GM21526 (cell line): Measurements from ENCODE around the gene VPS13D.

Experiments used
- ATAC-seq: cut with Tn5 transposase; IDR thresholded peaks from one replicate; pipeline ENCODE4 v1.9.1; 2021; ENCODE audit warnings: moderate library complexity; ENCODE audit not compliant: unreplicated experiment, low FRiP score

The VPS13D gene

GRCh38 chr1:12477314-12477713 is 247.5 kb downstream of the VPS13D start:
- no peak for ATAC-seq

GRCh38 chr1:12477936-12478611 is 248.2 kb downstream of the VPS13D start:
- no peak for ATAC-seq

GRCh38 chr1:12478612-12478985 is 248.8 kb downstream of the VPS13D start:
- ATAC-seq: no peak

- ATAC-seq: no peak
Observed at GRCh38 chr1:12479311-12479710, 249.5 kb downstream of the VPS13D start.

GRCh38 chr1:12480041-12480440 is 250.2 kb downstream of the VPS13D start:
- no peak for ATAC-seq

- ATAC-seq: no peak
Observed at GRCh38 chr1:12480748-12481362, 251.0 kb downstream of the VPS13D start.

GRCh38 chr1:12481928-12482327 is 252.1 kb downstream of the VPS13D start:
- ATAC-seq: no peak

GRCh38 chr1:12482988-12483387 is 253.2 kb downstream of the VPS13D start:
- no peak for ATAC-seq

- no peak for ATAC-seq
Observed at GRCh38 chr1:12485231-12486058, 255.6 kb downstream of the VPS13D start.

- no peak for ATAC-seq
Observed at GRCh38 chr1:12486059-12486341, 256.2 kb downstream of the VPS13D start.

GRCh38 chr1:12486401-12487005 is 256.7 kb downstream of the VPS13D start:
- no peak for ATAC-seq

GRCh38 chr1:12487520-12487919 is 257.7 kb downstream of the VPS13D start:
- ATAC-seq: no peak

- ATAC-seq: no peak
Observed at GRCh38 chr1:12488666-12489354, 259.0 kb downstream of the VPS13D start.

- ATAC-seq: no peak
Observed at GRCh38 chr1:12490532-12491142, 260.8 kb downstream of the VPS13D start.

GRCh38 chr1:12491656-12492055 is 261.8 kb downstream of the VPS13D start:
- no peak for ATAC-seq

GRCh38 chr1:12495725-12496124 is 265.9 kb downstream of the VPS13D start:
- no peak for ATAC-seq

- ATAC-seq: no peak
Observed at GRCh38 chr1:12496154-12496961, 266.5 kb downstream of the VPS13D start.

- no peak for ATAC-seq
Observed at GRCh38 chr1:12499539-12500240, 269.9 kb downstream of the VPS13D start.

- ATAC-seq: no peak
Observed at GRCh38 chr1:12501661-12502060, 271.8 kb downstream of the VPS13D start.
